Measurements from ENCODE around the gene HCAR3.

Gene HCAR3

GRCh38 chr12:122669397-122670070 lies 47.1 kb downstream of the HCAR3 start:
- no peak for DNase-seq (ENCODE audit: low spot score)

GRCh38 chr12:122668268-122668667 lies 48.3 kb downstream of the HCAR3 start:
- DNase-seq (ENCODE audit: low spot score), result no peak

DNA sequence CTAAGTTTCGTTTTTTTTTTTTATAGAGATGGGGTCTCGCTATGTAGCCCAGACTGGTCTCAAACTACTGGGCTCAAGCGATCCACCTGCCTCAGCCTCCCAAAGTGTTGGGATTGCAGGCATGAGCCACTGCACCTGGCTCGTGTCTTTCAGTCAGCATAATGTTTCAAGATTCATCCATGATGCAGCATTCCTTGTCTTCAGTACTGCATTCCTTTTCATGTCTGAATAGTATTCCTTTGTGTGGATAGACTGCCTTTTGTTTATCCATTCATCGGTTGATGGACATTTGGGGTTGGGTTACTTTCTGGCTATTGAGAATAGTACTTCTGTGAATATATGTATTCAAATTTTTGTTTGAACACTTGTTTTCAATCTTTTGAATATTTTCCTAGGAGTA lies 50.9 kb downstream of the HCAR3 start:
- DNase-seq (ENCODE audit: low spot score), result no peak

- no peak for DNase-seq (ENCODE audit: low spot score)
Observed at GRCh38 chr12:122665349-122665748, 51.3 kb downstream of the HCAR3 start.
